Measurements from ENCODE around the gene WNT11. TPM values are rescaled to one million over a fixed set of nuclear protein-coding genes. Genes with fewer than 3 reads are reported as not detected.

WNT11 gene
- total RNA-seq, 1 donor from 2014 or later = 0.37 TPM

GRCh38 chr11:76208438-76209374 lies 2.4 kb upstream of the WNT11 start:
- Mint-ChIP-seq H3K27ac (ENCODE audit: unreplicated experiment) (no peak overlapping the region), H3K27me3 (ENCODE audit: unreplicated experiment) (peaks cover 17% of the 10 kb centered on the region), H3K4me1 (ENCODE audit: low read depth, unreplicated experiment) (no peaks in the 10 kb centered on the region), H3K9me3 (ENCODE audit: unreplicated experiment) (peaks cover 3% of the 10 kb centered on the region), H3K4me3 (ENCODE audit: unreplicated experiment) (peak overlapping the region; percentile 55), H3K36me3 (ENCODE audit: unreplicated experiment) (no peaks in the 10 kb centered on the region)
- DNase-seq = peak; percentile 89
- TF ChIP-seq CTCF (IDR thresholded peaks at IDR 0.05; ENCODE audit: partially characterized antibody, unreplicated experiment) = peak; percentile 96

GRCh38 chr11:76207642-76208401 lies 1.5 kb upstream of the WNT11 start:
- peak; percentile 87 for DNase-seq
- no peak overlapping the region for H3K27ac Mint-ChIP-seq (ENCODE audit: unreplicated experiment)
- no peaks in the 10 kb centered on the region for H3K4me1 Mint-ChIP-seq (ENCODE audit: low read depth, unreplicated experiment)
- peaks cover 17% of the 10 kb centered on the region for H3K27me3 Mint-ChIP-seq (ENCODE audit: unreplicated experiment)
- peak overlapping the region; percentile 69 for H3K4me3 Mint-ChIP-seq (ENCODE audit: unreplicated experiment)
- peaks cover 3% of the 10 kb centered on the region for H3K9me3 Mint-ChIP-seq (ENCODE audit: unreplicated experiment)
- TF ChIP-seq CTCF (IDR thresholded peaks at IDR 0.05; ENCODE audit: partially characterized antibody, unreplicated experiment) = peak; percentile 87
- no peaks in the 10 kb centered on the region for H3K36me3 Mint-ChIP-seq (ENCODE audit: unreplicated experiment)

- Mint-ChIP-seq H3K4me1 (ENCODE audit: low read depth, unreplicated experiment) (no peaks in the 10 kb centered on the region), H3K9me3 (ENCODE audit: unreplicated experiment) (no peaks in the 10 kb centered on the region), H3K36me3 (ENCODE audit: unreplicated experiment) (no peaks in the 10 kb centered on the region), H3K27ac (ENCODE audit: unreplicated experiment) (no peak overlapping the region), H3K27me3 (ENCODE audit: unreplicated experiment) (peaks cover 11% of the 10 kb centered on the region), H3K4me3 (ENCODE audit: unreplicated experiment) (peak overlapping the region; percentile 71)
- TF ChIP-seq CTCF (IDR thresholded peaks at IDR 0.05; ENCODE audit: partially characterized antibody, unreplicated experiment) = no peak
- DNase-seq = no peak
Observed at GRCh38 chr11:76206077-76206326, 300 bp downstream of the WNT11 start.

GRCh38 chr11:76205252-76206076 lies 838 bp downstream of the WNT11 start:
- Mint-ChIP-seq H3K4me3 (ENCODE audit: unreplicated experiment) (peak overlapping the region; percentile 71), H3K9me3 (ENCODE audit: unreplicated experiment) (no peaks in the 10 kb centered on the region), H3K27me3 (ENCODE audit: unreplicated experiment) (peaks cover 10% of the 10 kb centered on the region), H3K36me3 (ENCODE audit: unreplicated experiment) (no peaks in the 10 kb centered on the region), H3K4me1 (ENCODE audit: low read depth, unreplicated experiment) (no peaks in the 10 kb centered on the region), H3K27ac (ENCODE audit: unreplicated experiment) (no peak overlapping the region)
- no peak for TF ChIP-seq CTCF (IDR thresholded peaks at IDR 0.05; ENCODE audit: partially characterized antibody, unreplicated experiment)
- no peak for DNase-seq

Data from glutamatergic neuron (in vitro differentiated cells).